ENCODE measurements around the gene TSEN2. TPM values are rescaled to one million over a fixed set of nuclear protein-coding genes. Genes with fewer than 3 reads are reported as not detected.
A peak's percentile ranks its signal among the peaks of the same experiment; 100 is the strongest.

The TSEN2 gene
- total RNA-seq (10 to 100 TPM; 14.3 to 21.6 (median 18.4) TPM), polyA plus RNA-seq (10 to 100 TPM; 17.6 to 22.3 TPM)
- long read RNA-seq, donor 1, partial matches to known transcripts, result 0 of 16 reads
- long read RNA-seq, donor 1, other reads (novel, unspliced or antisense), result 15 of 16 reads
- long read RNA-seq, donor 2, partial matches to known transcripts, result 24 of 76 reads
- long read RNA-seq, donor 2, other reads (novel, unspliced or antisense), result 52 of 76 reads
- long read RNA-seq, donor 3, partial matches to known transcripts, result 2 of 22 reads
- long read RNA-seq, donor 3, other reads (novel, unspliced or antisense), result 16 of 22 reads

DNA sequence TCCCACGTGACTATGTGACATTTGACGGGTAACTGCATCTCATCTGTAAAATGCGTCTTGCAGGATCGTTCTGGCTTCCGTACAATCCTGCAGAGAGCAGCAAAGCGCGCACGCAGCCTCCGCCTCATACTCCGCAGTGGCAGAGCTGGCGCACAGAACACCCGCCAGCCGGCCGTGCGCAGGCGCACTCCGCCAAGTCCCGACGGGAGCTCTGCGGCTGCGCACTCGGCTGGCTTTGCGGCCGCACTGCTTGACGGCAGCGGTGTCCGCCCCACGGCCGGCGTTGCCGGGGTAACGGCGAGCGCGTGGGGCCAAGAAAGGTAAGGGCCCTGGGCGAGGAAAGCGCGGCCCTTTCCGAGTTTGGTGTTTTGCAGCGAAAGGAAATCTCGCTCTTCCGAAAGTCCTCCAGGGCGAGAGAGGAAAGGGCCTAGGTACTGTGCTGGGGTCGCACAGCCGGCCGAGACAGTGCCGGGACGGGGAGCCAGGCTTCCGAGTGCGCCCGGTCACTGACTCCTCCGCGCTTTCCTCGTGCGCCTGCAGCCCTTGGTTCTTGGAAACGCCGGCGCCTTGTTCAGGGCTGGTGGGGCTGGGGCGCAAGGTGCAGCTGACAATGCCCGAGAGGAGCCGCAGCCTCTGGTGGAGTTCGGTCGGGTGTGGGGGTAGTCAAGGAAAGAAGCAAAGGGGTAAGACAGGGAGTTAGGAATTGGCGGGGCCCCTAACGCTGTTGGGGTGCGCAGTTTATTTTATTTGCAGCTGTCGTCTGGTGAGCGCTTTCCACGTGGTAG is at the start of gene TSEN2:
TSEN2 (plus strand) TSS at position 283 of the 785 bp plus-strand sequence. CDS start 5,321 bp downstream, outside the sequence.
- intact Hi-C loops (cut with DNase I), result loop anchor here in 7 of 10 donors (5.0 to 10.0 kb wide), 4 partner anchors 47 to 197 kb away; partner anchors contain the start of genes PPARG (in 6 of the 7) and RAF1 (in 1 of the 7)
- ATAC-seq, result peak; percentile 88 to 96 (median 95)
- Histone ChIP-seq H3K27me3 (no peaks in the 10 kb centered on the region), H3K36me3 (peaks cover 0 to 6% (median 0%) of the 10 kb centered on the region in 9 donors), H3K4me1 (peaks cover 0 to 40% (median 19%) of the 10 kb centered on the region in 12 donors), H3K27ac (peak within 1 kb of the TSS; percentile 44 to 86 (median 82)), H3K9me3 (no peaks in the 10 kb centered on the region), H3K4me3 (peak within 1 kb of the TSS; percentile 58 to 94 (median 78))
- peak; percentile 92 to 98 (median 95) for DNase-seq
- TF ChIP-seq POLR2A (IDR thresholded peaks at IDR 0.05), result peak in 1 of 2 donors; percentile 94
- TF ChIP-seq, protein P1, sequence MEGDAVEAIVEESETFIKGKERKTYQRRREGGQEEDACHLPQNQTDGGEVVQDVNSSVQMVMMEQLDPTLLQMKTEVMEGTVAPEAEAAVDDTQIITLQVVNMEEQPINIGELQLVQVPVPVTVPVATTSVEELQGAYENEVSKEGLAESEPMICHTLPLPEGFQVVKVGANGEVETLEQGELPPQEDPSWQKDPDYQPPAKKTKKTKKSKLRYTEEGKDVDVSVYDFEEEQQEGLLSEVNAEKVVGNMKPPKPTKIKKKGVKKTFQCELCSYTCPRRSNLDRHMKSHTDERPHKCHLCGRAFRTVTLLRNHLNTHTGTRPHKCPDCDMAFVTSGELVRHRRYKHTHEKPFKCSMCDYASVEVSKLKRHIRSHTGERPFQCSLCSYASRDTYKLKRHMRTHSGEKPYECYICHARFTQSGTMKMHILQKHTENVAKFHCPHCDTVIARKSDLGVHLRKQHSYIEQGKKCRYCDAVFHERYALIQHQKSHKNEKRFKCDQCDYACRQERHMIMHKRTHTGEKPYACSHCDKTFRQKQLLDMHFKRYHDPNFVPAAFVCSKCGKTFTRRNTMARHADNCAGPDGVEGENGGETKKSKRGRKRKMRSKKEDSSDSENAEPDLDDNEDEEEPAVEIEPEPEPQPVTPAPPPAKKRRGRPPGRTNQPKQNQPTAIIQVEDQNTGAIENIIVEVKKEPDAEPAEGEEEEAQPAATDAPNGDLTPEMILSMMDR (IDR thresholded peaks at IDR 0.05), result peak in 6 of 12 donors; percentile 10 to 43 (median 35)
- 0 to 1% (median 0%) methylated on average over 51 to 69 of the region's 69 CpGs for WGBS, 4 donors

DNA sequence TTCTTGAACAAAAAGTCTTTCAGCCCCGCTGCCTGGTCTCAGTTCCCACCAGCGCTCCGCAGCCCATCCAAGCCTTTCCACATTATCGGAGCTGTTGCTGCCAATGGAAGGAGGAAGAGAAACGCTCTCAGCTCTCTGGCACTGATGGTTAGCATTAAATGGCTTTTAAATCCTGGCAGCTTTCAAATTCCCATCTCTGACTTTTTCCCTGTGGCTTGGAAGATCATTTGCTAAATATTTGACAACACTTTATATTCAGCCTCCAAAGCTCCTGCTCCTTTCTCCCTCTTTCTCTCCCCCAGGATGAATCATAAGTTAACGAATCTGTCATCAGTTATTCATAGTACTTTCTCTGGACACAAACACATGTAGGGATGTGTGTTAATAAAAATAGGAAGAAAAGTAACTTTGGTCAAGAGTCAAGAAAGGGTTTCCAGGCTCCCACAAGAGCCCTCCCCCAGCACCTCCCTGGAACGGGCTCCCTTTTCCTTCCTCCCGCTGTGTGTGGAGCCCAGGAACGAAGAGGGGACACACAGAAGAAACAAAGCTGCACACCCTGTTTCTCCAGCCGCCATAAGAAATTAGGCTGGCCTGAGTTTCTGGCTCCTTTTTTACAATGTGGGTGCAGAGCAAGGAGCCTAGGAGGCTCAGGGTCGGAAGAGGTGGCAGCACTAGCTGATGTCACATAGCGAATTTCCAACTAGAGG is 47.6 kb upstream of the TSEN2 start:
- no peak overlapping the region for H3K4me3 ChIP-seq
- ATAC-seq, result peak in 1 of 4 donors; percentile 17
- peaks cover 0 to 33% (median 16%) of the 10 kb centered on the region in 12 donors for H3K4me1 ChIP-seq
- H3K27ac ChIP-seq, result peak overlapping the region in 3 of 12 donors; percentile 16 to 43 (median 27)
- TF ChIP-seq, protein P1 (IDR thresholded peaks at IDR 0.05), result no peak
- no peak for TF ChIP-seq POLR2A (IDR thresholded peaks at IDR 0.05)
- no peak for DNase-seq
- H3K27me3 ChIP-seq, result no peaks in the 10 kb centered on the region
- WGBS, 4 donors, result 69 to 76% (median 72%) methylated on average over 12 of the region's 12 CpGs
- intact Hi-C loops (cut with DNase I), result loop anchor here in 1 of 10 donors (5.0 kb wide), 1 partner anchor 46 kb away; the partner anchor contains the start of gene TSEN2
- H3K36me3 ChIP-seq, result peaks cover 0 to 10% (median 0%) of the 10 kb centered on the region in 9 donors
- no peaks in the 10 kb centered on the region for H3K9me3 ChIP-seq

DNA sequence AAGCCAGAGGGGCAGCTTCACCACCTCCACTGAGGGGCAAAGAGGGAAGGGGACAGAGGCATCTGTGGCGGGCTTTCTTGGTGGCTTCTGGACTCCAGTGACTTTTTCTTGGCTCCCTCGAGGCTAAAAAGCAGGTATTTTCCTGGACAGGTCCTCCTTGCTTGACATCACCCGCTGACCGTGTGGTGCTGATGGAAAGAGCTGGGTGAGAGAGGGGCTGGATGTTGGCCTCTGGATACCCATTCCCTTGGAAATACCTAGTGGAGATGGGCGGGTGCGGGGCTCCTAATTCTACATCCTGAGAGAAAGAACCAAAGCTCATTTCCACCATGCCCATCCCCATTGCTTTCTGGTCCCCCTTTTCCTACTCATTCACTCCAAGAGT is 47.1 kb upstream of the TSEN2 start:
- H3K36me3 ChIP-seq, result peaks cover 0 to 10% (median 0%) of the 10 kb centered on the region in 9 donors
- H3K4me1 ChIP-seq, result peaks cover 0 to 38% (median 18%) of the 10 kb centered on the region in 12 donors
- 91 to 93% (median 92%) methylated on average over 6 of the region's 6 CpGs for WGBS, 4 donors
- no peak for ATAC-seq
- DNase-seq, result no peak
- TF ChIP-seq, protein P1 (IDR thresholded peaks at IDR 0.05), result no peak
- TF ChIP-seq POLR2A (IDR thresholded peaks at IDR 0.05), result no peak
- peak overlapping the region in 2 of 12 donors; percentile 27 to 43 for H3K27ac ChIP-seq
- intact Hi-C loops (cut with DNase I), result loop anchor here in 1 of 10 donors (5.0 kb wide), 1 partner anchor 45 kb away; the partner anchor contains the start of gene TSEN2
- H3K9me3 ChIP-seq, result no peaks in the 10 kb centered on the region
- no peaks in the 10 kb centered on the region for H3K27me3 ChIP-seq
- H3K4me3 ChIP-seq, result no peak overlapping the region
